Activated CD8-positive, alpha-beta T cell treated with anti-CD3 and anti-CD28 coated beads for 36 hours (primary cell): Measurements from ENCODE around the gene CDH23. TPM values are rescaled to one million over a fixed set of nuclear protein-coding genes. Genes with fewer than 3 reads are reported as not detected.

Experiments
- ATAC-seq: fragments of 200-7000 bp; cut with Tn5 transposase; one replicate; pipeline ENCODE4 v1.10.0; 2021; ENCODE audit warnings: mild to moderate bottlenecking, moderate library complexity
- CTCF ChIA-PET: fragments of 350-600 bp; sonication (Branson Sonifier 250); formaldehyde crosslinking; loops from one replicate; lab custom pipeline; 2021; ENCODE audit warnings: antibody characterized with exemption; lab: Charles Lee
- POLR2A ChIA-PET: fragments of 350-600 bp; sonication (Branson Sonifier 250); formaldehyde crosslinking; loops from one replicate; lab custom pipeline; 2021; ENCODE audit warnings: antibody characterized with exemption; lab: Charles Lee
- DNase-seq: peaks from one replicate; pipeline ENCODE4 v3.0.0-alpha.2; 2020
- H3K27ac Mint-ChIP-seq: one replicate; pipeline ENCODE4 v1.8.0; 2021; ENCODE audit warnings: mild to moderate bottlenecking, mixed read lengths
- H3K27me3 Mint-ChIP-seq: one replicate; pipeline ENCODE4 v1.8.0; 2021; ENCODE audit warnings: mixed read lengths
- H3K36me3 Mint-ChIP-seq: one replicate; pipeline ENCODE4 v1.8.0; 2021; ENCODE audit warnings: low read depth, mixed read lengths
- H3K4me1 Mint-ChIP-seq: one replicate; pipeline ENCODE4 v1.8.0; 2021; ENCODE audit warnings: low read depth, mixed read lengths
- H3K4me3 Mint-ChIP-seq: one replicate; pipeline ENCODE4 v1.8.0; 2021; ENCODE audit warnings: mild to moderate bottlenecking, moderate library complexity, mixed read lengths
- H3K9me3 Mint-ChIP-seq: one replicate; pipeline ENCODE4 v1.8.0; 2021; ENCODE audit warnings: mixed read lengths
- CTCF ChIP-seq: fragments of 200-600 bp; IDR thresholded peaks from one replicate; pipeline ENCODE4 v1.8.0; 2022; ENCODE audit warnings: antibody characterized with exemption, mild to moderate bottlenecking
- intact Hi-C: fragments of 100-400 bp; cut with micrococcal nuclease; formaldehyde crosslinking; loops from one replicate; pipeline ENCODE4 v1.10.0; 2022
- total RNA-seq, 2 experiments: library from RNA; stranded (reverse); gene quantifications; one replicate each; pipeline ENCODE4 v1.2.3, GENCODE V29; 2021

Gene CDH23
- total RNA-seq, 2 experiments from 2014 or later: 2.4 to 2.7 TPM

- no peaks in the 10 kb centered on the region for H3K9me3 Mint-ChIP-seq
- no peaks in the 10 kb centered on the region for H3K27me3 Mint-ChIP-seq
- DNase-seq: no peak
- no peak for ATAC-seq
- POLR2A ChIA-PET: interaction anchor here (0.6 to 0.8 kb wide), 2 partner anchors 11 to 50 kb away, joined by 3 read pairs; no protein-coding TSS in a partner anchor
- H3K4me1 Mint-ChIP-seq: no peaks in the 10 kb centered on the region
- H3K4me3 Mint-ChIP-seq: no peak overlapping the region
- H3K36me3 Mint-ChIP-seq: no peaks in the 10 kb centered on the region
- CTCF ChIA-PET: interaction anchor here (0.9 to 1.3 kb wide), 2 partner anchors 12 to 65 kb away, joined by 3 to 5 read pairs; no protein-coding TSS in a partner anchor
- TF ChIP-seq CTCF: no peak
- no peak overlapping the region for H3K27ac Mint-ChIP-seq
- intact Hi-C loops: no loop called here
Measured at GRCh38 chr10:71543608-71544170, 147.0 kb downstream of the CDH23 start.

GRCh38 chr10:71545001-71545400, 148.3 kb downstream of the CDH23 start:
- no peak overlapping the region for H3K4me3 Mint-ChIP-seq
- H3K27me3 Mint-ChIP-seq: no peaks in the 10 kb centered on the region
- no peak for ATAC-seq
- H3K4me1 Mint-ChIP-seq: no peaks in the 10 kb centered on the region
- POLR2A ChIA-PET: no interaction called here
- intact Hi-C loops: no loop called here
- no peaks in the 10 kb centered on the region for H3K36me3 Mint-ChIP-seq
- no peak for TF ChIP-seq CTCF
- CTCF ChIA-PET: no interaction called here
- H3K9me3 Mint-ChIP-seq: no peaks in the 10 kb centered on the region
- H3K27ac Mint-ChIP-seq: no peak overlapping the region
- DNase-seq: no peak

- intact Hi-C loops: no loop called here
- Mint-ChIP-seq H3K36me3 (no peaks in the 10 kb centered on the region), H3K9me3 (no peaks in the 10 kb centered on the region), H3K4me1 (no peaks in the 10 kb centered on the region), H3K4me3 (no peak overlapping the region), H3K27me3 (no peaks in the 10 kb centered on the region), H3K27ac (no peak overlapping the region)
- CTCF ChIA-PET: no interaction called here
- no peak for DNase-seq
- no peak for ATAC-seq
- no peak for TF ChIP-seq CTCF
- POLR2A ChIA-PET: no interaction called here
Measured at GRCh38 chr10:71546220-71546619, 149.5 kb downstream of the CDH23 start.

DNA sequence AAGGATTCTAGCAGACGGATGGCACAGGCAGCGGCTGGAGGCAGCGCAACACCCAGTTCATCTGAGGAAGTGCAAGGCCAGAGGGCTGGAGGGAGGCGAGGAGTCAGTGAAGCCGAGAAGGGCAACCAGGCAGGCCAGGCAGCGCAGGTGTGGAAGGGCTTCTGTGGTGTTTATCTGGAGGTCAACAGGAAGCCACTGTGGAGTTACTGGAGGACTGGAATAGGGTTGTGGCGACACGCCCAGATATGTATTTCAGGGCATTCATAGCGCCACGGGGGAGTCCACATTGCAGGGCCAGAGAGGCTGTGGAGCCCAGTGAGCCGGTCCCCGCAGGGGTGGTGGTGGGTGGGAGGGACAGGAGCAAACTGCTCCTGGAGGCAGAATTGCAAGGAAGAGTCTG, 150.6 kb downstream of the CDH23 start:
- ChIA-PET POLR2A (no interaction called here), CTCF (no interaction called here)
- H3K9me3 Mint-ChIP-seq: no peaks in the 10 kb centered on the region
- H3K36me3 Mint-ChIP-seq: no peaks in the 10 kb centered on the region
- no peaks in the 10 kb centered on the region for H3K27me3 Mint-ChIP-seq
- TF ChIP-seq CTCF: no peak
- intact Hi-C loops: no loop called here
- no peak overlapping the region for H3K27ac Mint-ChIP-seq
- no peak overlapping the region for H3K4me3 Mint-ChIP-seq
- H3K4me1 Mint-ChIP-seq: no peaks in the 10 kb centered on the region
- no peak for DNase-seq
- no peak for ATAC-seq

- DNase-seq (peak; percentile 40), ATAC-seq (peak; percentile 56)
- H3K9me3 Mint-ChIP-seq: no peaks in the 10 kb centered on the region
- no peak overlapping the region for H3K4me3 Mint-ChIP-seq
- no peaks in the 10 kb centered on the region for H3K27me3 Mint-ChIP-seq
- intact Hi-C loops: no loop called here
- ChIA-PET CTCF (interaction anchor here (0.8 to 1.4 kb wide), 3 partner anchors 9 to 152 kb away, joined by 3 to 4 read pairs (median 4); no protein-coding TSS in a partner anchor), POLR2A (no interaction called here)
- no peaks in the 10 kb centered on the region for H3K36me3 Mint-ChIP-seq
- no peak overlapping the region for H3K27ac Mint-ChIP-seq
- TF ChIP-seq CTCF: peak; percentile 21
- H3K4me1 Mint-ChIP-seq: no peaks in the 10 kb centered on the region
Measured at GRCh38 chr10:71547876-71548846, 151.4 kb downstream of the CDH23 start.
